H1 (cell line): ENCODE results near the gene WASHC2A. TPM values are rescaled to one million over a fixed set of nuclear protein-coding genes. Genes with fewer than 3 reads are reported as not detected.

Experiments
- CTCF ChIA-PET: fragments of 300-600 bp; sonication (Branson Sonifier 250); formaldehyde crosslinking; loops from one replicate; lab custom pipeline; 2021; ENCODE audit not compliant: partially characterized antibody; lab: Charles Lee
- POLR2A ChIA-PET: fragments of 300-600 bp; sonication (Branson Sonifier 250); formaldehyde crosslinking; loops from one replicate; lab custom pipeline; 2021; ENCODE audit warnings: inconsistent platforms; ENCODE audit not compliant: partially characterized antibody; lab: Charles Lee
- DNase-seq, 2 experiments: peaks; one replicate each; pipeline versions ENCODE4 v3.0.0 to v3.0.0-alpha.2; 2010 to 2022; ENCODE audit warnings: low spot score in 2 of 2, low read depth in 1 of 2, mixed read lengths in 1 of 2
- FAIRE-seq: peaks from 2 replicates; lab custom pipeline; 2011; peaks lifted over from hg19 to GRCh38; lab: Jason Lieb, UNC
- H2AFZ ChIP-seq: 2 replicates; pipeline ENCODE4 v1.8.1; 2012; ENCODE audit warnings: low read length, inconsistent platforms
- H2AK5ac ChIP-seq: 2 replicates; pipeline ENCODE4 v1.6.1; 2013; ENCODE audit warnings: low read depth, low read length
- H2BK120ac ChIP-seq: replicated peaks from 2 replicates; pipeline ENCODE3; 2013; ENCODE audit warnings: low read depth, low read length, inconsistent platforms
- H2BK12ac ChIP-seq: 2 replicates; pipeline ENCODE4 v1.6.1; 2013; ENCODE audit warnings: low read depth, low read length
- H2BK15ac ChIP-seq: 2 replicates; pipeline ENCODE4 v1.6.1; 2013; ENCODE audit warnings: low read length
- H2BK20ac ChIP-seq: 2 replicates; pipeline ENCODE4 v1.6.1; 2013; ENCODE audit warnings: low read length
- H2BK5ac ChIP-seq: 2 replicates; pipeline ENCODE4 v1.6.1; 2013; ENCODE audit warnings: low read depth, low read length
- H3K14ac ChIP-seq: 2 replicates; pipeline ENCODE4 v1.6.1; 2013; ENCODE audit warnings: inconsistent platforms; ENCODE audit not compliant: insufficient read length
- H3K18ac ChIP-seq: 2 replicates; pipeline ENCODE4 v1.6.1; 2013; ENCODE audit warnings: low read length; ENCODE audit errors: extremely low read depth
- H3K23ac ChIP-seq: 2 replicates; pipeline ENCODE4 v1.6.1; 2013; ENCODE audit warnings: inconsistent platforms; ENCODE audit not compliant: insufficient read length
- H3K23me2 ChIP-seq: 2 replicates; pipeline ENCODE4 v1.6.1; 2013; ENCODE audit warnings: low read depth, low read length
- H3K27ac ChIP-seq: 2 replicates; pipeline ENCODE4 v1.6.1; 2011; ENCODE audit warnings: low read depth, low read length, inconsistent platforms
- H3K27me3 ChIP-seq, 4 experiments: replicated peaks in 1 of 4; 1 replicate in 1 of 4; 2 replicates in 3 of 4; pipeline versions ENCODE4 v1.6.1 to v1.8.1; 2011 to 2013; ENCODE audit warnings: low read length in 3 of 4, mild to moderate bottlenecking in 3 of 4, inconsistent platforms in 2 of 4, mixed read lengths in 2 of 4, moderate library complexity in 1 of 4; ENCODE audit not compliant: control insufficient read depth in 3 of 4, insufficient read depth in 3 of 4; ENCODE audit errors: extremely low read depth in 1 of 4
- H3K36me3 ChIP-seq, 4 experiments: 2 replicates each; pipeline versions ENCODE4 v1.6.1 to v1.8.1; 2011 to 2013; ENCODE audit warnings: mild to moderate bottlenecking in 4 of 4, low read length in 3 of 4, moderate library complexity in 2 of 4, control low read depth in 1 of 4, inconsistent platforms in 1 of 4; ENCODE audit not compliant: insufficient read depth in 4 of 4, control insufficient read depth in 2 of 4
- H3K4ac ChIP-seq: replicated peaks from 2 replicates; pipeline ENCODE3; 2013; ENCODE audit warnings: low read length, low read depth, mixed read lengths, inconsistent platforms; ENCODE audit not compliant: insufficient read length
- H3K4me1 ChIP-seq, 4 experiments: replicated peaks in 1 of 4; 1 replicate in 1 of 4; 2 replicates in 3 of 4; pipeline versions ENCODE4 v1.6.1 to v1.8.1; 2011 to 2013; ENCODE audit warnings: low read length in 3 of 4, inconsistent platforms in 2 of 4, mixed read lengths in 1 of 4; ENCODE audit not compliant: insufficient read depth in 4 of 4, control insufficient read depth in 3 of 4
- H3K4me2 ChIP-seq, 2 experiments: 2 replicates each; pipeline versions ENCODE4 v1.6.1 to v1.8.1; 2011 to 2013; ENCODE audit warnings: low read depth in 2 of 2, low read length in 2 of 2, control low read depth in 1 of 2, inconsistent platforms in 1 of 2, mild to moderate bottlenecking in 1 of 2; ENCODE audit not compliant: insufficient read depth in 1 of 2
- H3K4me3 ChIP-seq, 4 experiments: fragments of 200-600, 300-600 bp in 1 of 4; sonication (generic), shearing (Covaris generic), sonication (Bioruptor Twin) in 1 of 4; 2 replicates each; pipeline versions ENCODE4 v1.5.1 to v1.8.1; 2011 to 2016; ENCODE audit warnings: low read length in 4 of 4, low read depth in 3 of 4, control low read depth in 2 of 4, inconsistent platforms in 2 of 4, mild to moderate bottlenecking in 2 of 4, mixed read lengths in 1 of 4, moderate library complexity in 1 of 4; ENCODE audit not compliant: insufficient read depth in 2 of 4; ENCODE audit errors: extremely low read depth in 1 of 4
- H3K56ac ChIP-seq: replicated peaks from 2 replicates; pipeline ENCODE3; 2013; ENCODE audit warnings: low read depth, mild to moderate bottlenecking, mixed read lengths, low read length, inconsistent platforms; ENCODE audit not compliant: insufficient read length
- H3K79me1 ChIP-seq: 2 replicates; pipeline ENCODE4 v1.6.1; 2013; ENCODE audit warnings: low read depth, low read length, control low read depth
- H3K79me2 ChIP-seq, 2 experiments: 2 replicates each; pipeline versions ENCODE4 v1.6.1 to v1.8.1; 2012 to 2013; ENCODE audit warnings: low read length in 2 of 2, mild to moderate bottlenecking in 2 of 2, inconsistent platforms in 1 of 2; ENCODE audit not compliant: insufficient read depth in 2 of 2, control insufficient read depth in 1 of 2
- H3K9ac ChIP-seq, 4 experiments: replicated peaks in 1 of 4; 1 replicate in 1 of 4; 2 replicates in 3 of 4; pipeline versions ENCODE4 v1.6.1 to v1.8.1; 2011 to 2013; ENCODE audit warnings: low read depth in 3 of 4, low read length in 3 of 4, control low read depth in 2 of 4, mild to moderate bottlenecking in 2 of 4, moderate library complexity in 2 of 4, inconsistent platforms in 1 of 4; ENCODE audit errors: extremely low read depth in 1 of 4
- H3K9me3 ChIP-seq, 2 experiments: 2 replicates each; pipeline versions ENCODE4 v1.6.1 to v1.8.1; 2012 to 2013; ENCODE audit warnings: mild to moderate bottlenecking in 2 of 2, moderate library complexity in 2 of 2, control low read depth in 1 of 2, inconsistent platforms in 1 of 2, low read depth in 1 of 2, low read length in 1 of 2, mixed read lengths in 1 of 2; ENCODE audit not compliant: insufficient read depth in 2 of 2
- H4K20me1 ChIP-seq, 2 experiments: replicated peaks in 1 of 2; 2 replicates each; pipeline versions ENCODE3 to v1.8.1; 2011 to 2013; ENCODE audit warnings: inconsistent platforms in 2 of 2, low read length in 2 of 2, mild to moderate bottlenecking in 1 of 2; ENCODE audit not compliant: insufficient read depth in 2 of 2, control insufficient read depth in 1 of 2
- H4K5ac ChIP-seq: 2 replicates; pipeline ENCODE4 v1.6.1; 2013; ENCODE audit warnings: low read length, low read depth, mixed read lengths, inconsistent platforms; ENCODE audit not compliant: insufficient read length
- H4K8ac ChIP-seq: 2 replicates; pipeline ENCODE4 v1.8.0; 2013; ENCODE audit warnings: mild to moderate bottlenecking, moderate library complexity, low read length, inconsistent platforms; ENCODE audit not compliant: insufficient read depth; ENCODE audit errors: extremely low read depth
- H4K91ac ChIP-seq: replicated peaks from 2 replicates; pipeline ENCODE3; 2013; ENCODE audit warnings: low read length, mixed read lengths, inconsistent platforms; ENCODE audit not compliant: insufficient read length
- ASH2L ChIP-seq: fragments of 200-600, 300-600 bp; sonication (generic); IDR thresholded peaks from one replicate; pipeline ENCODE4 v1.7.1; 2017; ENCODE audit warnings: low read length
- ATF2 ChIP-seq: IDR thresholded peaks from 2 replicates; pipeline ENCODE4 v1.6.1; 2012; ENCODE audit warnings: low read length, inconsistent platforms
- CBX5 ChIP-seq: fragments of 300-800, 300-1000 bp; sonication (generic); IDR thresholded peaks from 2 replicates; pipeline ENCODE4 v1.7.1; 2016; ENCODE audit warnings: antibody characterized with exemption, low read length, low read depth
- CHD2 ChIP-seq: IDR thresholded peaks from 2 replicates; pipeline ENCODE4 v1.6.1; 2012; ENCODE audit warnings: low read length, improper control_type of control experiment
- EP300 ChIP-seq, 2 experiments: IDR thresholded peaks; 1 replicate in 1 of 2; 2 replicates in 1 of 2; pipeline ENCODE4 v1.6.1; 2011 to 2012; ENCODE audit warnings: low read depth in 2 of 2, low read length in 2 of 2, mild to moderate bottlenecking in 2 of 2, borderline replicate concordance in 1 of 2, inconsistent platforms in 1 of 2, moderate library complexity in 1 of 2
- EZH2 ChIP-seq: fragments of 200-600 bp; sonication (generic); IDR thresholded peaks from 2 replicates; pipeline ENCODE4 v1.7.1; 2012; ENCODE audit warnings: low read depth, mild to moderate bottlenecking, moderate library complexity, low read length, inconsistent platforms; ENCODE audit not compliant: severe bottlenecking
- GABPA ChIP-seq: IDR thresholded peaks from 2 replicates; pipeline ENCODE4 v1.6.1; 2011; ENCODE audit warnings: mild to moderate bottlenecking, low read length, moderate library complexity, borderline replicate concordance; ENCODE audit not compliant: insufficient read depth
- MAFK ChIP-seq: IDR thresholded peaks from 2 replicates; pipeline ENCODE4 v1.6.1; 2012; ENCODE audit warnings: low read depth, mild to moderate bottlenecking, improper control_type of control experiment, low read length
- SIN3A ChIP-seq, 2 experiments: IDR thresholded peaks in 1 of 2; conservative IDR thresholded peaks in 1 of 2; 2 replicates each; pipeline ENCODE4 v1.6.1; 2011 to 2012; ENCODE audit warnings: low read length in 2 of 2, improper control_type of control experiment in 1 of 2, low read depth in 1 of 2, mild to moderate bottlenecking in 1 of 2
- TCF12 ChIP-seq: IDR thresholded peaks from 2 replicates; pipeline ENCODE4 v1.6.1; 2011; ENCODE audit warnings: low read depth, mild to moderate bottlenecking, low read length
- TEAD4 ChIP-seq: IDR thresholded peaks from 2 replicates; pipeline ENCODE4 v1.6.1; 2012; ENCODE audit warnings: low read depth, low read length, inconsistent platforms, mixed read lengths
- WGBS, 2 experiments: shearing (Covaris generic) in 1 of 2; methylation state at CpG; one replicate each; pipeline versions ENCODE4 v1.1.6 to v1.1.7; 2013 to 2015; ENCODE audit warnings: low lambda C conversion rate in 2 of 2, mixed read lengths in 2 of 2, inconsistent platforms in 1 of 2, low coverage in 1 of 2, missing lambda C conversion rate in 1 of 2; ENCODE audit not compliant: insufficient replicate concordance in 2 of 2, insufficient coverage in 1 of 2, insufficient read length in 1 of 2; ENCODE audit errors: extremely low coverage in 1 of 2, missing lambda C conversion rate in 1 of 2; 5-methylcytosine and 5-hydroxymethylcytosine counted together
- polyA plus RNA-seq, 7 experiments: library from polyadenylated mRNA; depleted of rRNA in 3 of 7; stranded (reverse) in 5 of 7; unstranded in 2 of 7; fragments of >200 nt in 5 of 7; fragments of 200-250 nt in 2 of 7; gene quantifications; 1 replicate in 5 of 7; 2 replicates in 1 of 7; 4 replicates in 1 of 7; pipeline versions ENCODE4 v1.2.1 to v1.2.3, GENCODE V29; 2011 to 2013; ENCODE audit warnings: missing spikeins in 2 of 7, mixed read lengths in 2 of 7
- total RNA-seq: library from RNA; stranded (reverse); fragmentation: NEBNext Ultra II Directional; extraction: Animal tissue kit (Norgen Biotek cat#: 25700); gene quantifications from 2 replicates; pipeline ENCODE4 v1.2.1, GENCODE V29; 2021

Gene WASHC2A
- total and polyA plus RNA-seq, 2 of the 8 experiments (the other 6 are each of a cell fraction or from before 2014, with no cell fraction given), result 7.5 to 29.7 TPM

- H3K4me2 ChIP-seq, result no peak overlapping the region
- CTCF ChIA-PET, result no interaction called here
- H3K27ac ChIP-seq, result no peak overlapping the region
- TF ChIP-seq CBX5 (no peak), GABPA (no peak), MAFK (no peak), EZH2 (no peak), EP300 (IDR thresholded peaks at IDR 0.05; ENCODE audit: borderline replicate concordance in 1 of 2, low read depth in 2 of 2, low read length in 2 of 2) (no peak), CHD2 (no peak), TEAD4 (no peak), ASH2L (no peak), TCF12 (no peak), ATF2 (no peak), SIN3A (conservative IDR thresholded peaks at IDR 0.05 in 1 of 2, IDR thresholded peaks at IDR 0.05 in 1 of 2; ENCODE audit: low read depth in 1 of 2, low read length in 2 of 2) (no peak)
These were observed 22.7 kb upstream of the WASHC2A start for GRCh38 chr10:50044941-50045664.

More at GRCh38 chr10:50044941-50045664, 22.7 kb upstream of the WASHC2A start:
- Histone ChIP-seq H3K56ac (no peak overlapping the region), H3K14ac (no peak overlapping the region), H3K4ac (no peak overlapping the region), H3K18ac (no peak overlapping the region), H4K91ac (no peak overlapping the region), H3K27me3 (no peaks in the 10 kb centered on the region), H4K5ac (no peak overlapping the region), H3K4me3 (no peak overlapping the region), H2AFZ (no peak overlapping the region), H3K9ac (no peak overlapping the region), H3K9me3 (no peaks in the 10 kb centered on the region), H2BK12ac (no peak overlapping the region), H3K79me2 (no peaks in the 10 kb centered on the region), H4K8ac (no peak overlapping the region), H3K79me1 (no peaks in the 10 kb centered on the region), H3K36me3 (no peaks in the 10 kb centered on the region), H2AK5ac (no peak overlapping the region), H3K4me1 (no peaks in the 10 kb centered on the region), H3K23me2 (no peaks in the 10 kb centered on the region), H4K20me1 (no peaks in the 10 kb centered on the region), H2BK120ac (no peak overlapping the region), H3K23ac (no peak overlapping the region), H2BK5ac (no peak overlapping the region), H2BK20ac (no peak overlapping the region), H2BK15ac (no peak overlapping the region)
- POLR2A ChIA-PET, result no interaction called here
- 90% methylated on average over 5 of the region's 5 CpGs; no CpG with 5 or more reads in 1 of the 2 experiments for WGBS, 2 experiments
- peak in 1 of 2 experiments; percentile 22 for DNase-seq
- FAIRE-seq, result no peak
